K562 (cell line): ENCODE results near the gene NCOA6. TPM values are rescaled to one million over a fixed set of nuclear protein-coding genes. Genes with fewer than 3 reads are reported as not detected.

Experiments used
- ATF2 ChIP-seq: sonication (generic); formaldehyde crosslinking; IDR thresholded peaks from 2 replicates; pipeline ENCODE4 v1.8.1; 2022; ENCODE audit warnings: missing genetic modification reagents
- ATF4 ChIP-seq: fragments of 450-650 bp; formaldehyde crosslinking; IDR thresholded peaks from 2 replicates; pipeline ENCODE4 v1.4.0; 2022; ENCODE audit warnings: mild to moderate bottlenecking, moderate library complexity
- ERF ChIP-seq: fragments of 450-650 bp; formaldehyde crosslinking; IDR thresholded peaks from 2 replicates; pipeline ENCODE4 v1.4.0; 2020; ENCODE audit warnings: mild to moderate bottlenecking, mixed read lengths
- EZH2 ChIP-seq: IDR thresholded peaks from 2 replicates; pipeline ENCODE4 v1.6.1; 2012; ENCODE audit warnings: low read depth, mild to moderate bottlenecking, inconsistent platforms, low read length, borderline replicate concordance
- FOXA1 ChIP-seq: fragments of 450-650 bp; IDR thresholded peaks from 2 replicates; pipeline ENCODE4 v1.6.1; 2016; ENCODE audit warnings: mild to moderate bottlenecking, borderline replicate concordance
- GABPA ChIP-seq: fragments of 200-800 bp; sonication (Bioruptor generic); conservative IDR thresholded peaks from 2 replicates; pipeline ENCODE4 v1.6.1; 2016; ENCODE audit warnings: low read depth, missing genetic modification characterization, missing compliant biosample characterization
- HLTF ChIP-seq: fragments of 450-650 bp; IDR thresholded peaks from 2 replicates; pipeline ENCODE4 v1.6.1; 2016
- JUN ChIP-seq, 2 experiments: sonication (generic) in 1 of 2; formaldehyde crosslinking in 1 of 2; IDR thresholded peaks; 2 replicates each; pipeline versions ENCODE4 v1.6.1 to v1.8.0; 2012 to 2022; ENCODE audit warnings: borderline replicate concordance in 2 of 2, mild to moderate bottlenecking in 2 of 2, improper control_type of control experiment in 1 of 2, low read depth in 1 of 2, low read length in 1 of 2, missing genetic modification reagents in 1 of 2
- MECOM ChIP-seq: fragments of 250-450 bp; sonication (Bioruptor Pico); IDR thresholded peaks from 2 replicates; pipeline ENCODE4 v1.8.0; 2022; ENCODE audit warnings: inconsistent platforms
- MNT ChIP-seq, 2 experiments: fragments of 450-650 bp; conservative IDR thresholded peaks; 2 replicates each; pipeline ENCODE4 v1.6.1; 2017; ENCODE audit warnings: mild to moderate bottlenecking in 2 of 2, moderate library complexity in 2 of 2
- POLR2B ChIP-seq: fragments of 450-650 bp; IDR thresholded peaks from 2 replicates; pipeline ENCODE4 v1.6.1; 2018; ENCODE audit warnings: low read depth; ENCODE audit not compliant: partially characterized antibody
- POLR3G ChIP-seq: IDR thresholded peaks from 2 replicates; pipeline ENCODE4 v1.6.1; 2011; ENCODE audit not compliant: insufficient read length, insufficient replicate concordance; ENCODE audit errors: extremely low read depth
- PRPF4 ChIP-seq: fragments of 200-400 bp; formaldehyde crosslinking; IDR thresholded peaks from one replicate; pipeline ENCODE4 v1.6.1; 2017; ENCODE audit warnings: low read length, low read depth, mild to moderate bottlenecking; ENCODE audit not compliant: insufficient read depth, poor library complexity, severe bottlenecking
- SMARCA4 ChIP-seq: fragments of 450-650 bp; IDR thresholded peaks from 2 replicates; pipeline ENCODE4 v1.6.1; 2016
- SRSF3 ChIP-seq: fragments of 200-400 bp; formaldehyde crosslinking; IDR thresholded peaks from 2 replicates; pipeline ENCODE4 v1.6.1; 2016; ENCODE audit warnings: mild to moderate bottlenecking, low read length, moderate library complexity; ENCODE audit not compliant: insufficient read depth
- THAP7 ChIP-seq: fragments of 250-450 bp; sonication (Bioruptor Pico); IDR thresholded peaks from 2 replicates; pipeline ENCODE4 v1.5.0; 2021
- ZBTB1 ChIP-seq: sonication (generic); formaldehyde crosslinking; IDR thresholded peaks from 2 replicates; pipeline ENCODE4 v1.8.1; 2023; ENCODE audit warnings: missing genetic modification reagents, low read depth, mild to moderate bottlenecking, borderline replicate concordance
- ZBTB43 ChIP-seq: sonication (generic); formaldehyde crosslinking; IDR thresholded peaks from 2 replicates; pipeline ENCODE4 v1.8.0; 2023; ENCODE audit warnings: mild to moderate bottlenecking, missing genetic modification reagents
- ZBTB7A ChIP-seq: IDR thresholded peaks from 2 replicates; pipeline ENCODE4 v1.6.1; 2011; ENCODE audit warnings: low read depth, mild to moderate bottlenecking, low read length, moderate library complexity, borderline replicate concordance; ENCODE audit not compliant: control insufficient read depth
- ZNF75A ChIP-seq: fragments of 450-650 bp; formaldehyde crosslinking; IDR thresholded peaks from 2 replicates; pipeline ENCODE4 v1.4.0; 2020; ENCODE audit warnings: mild to moderate bottlenecking
- ZNF764 ChIP-seq: fragments of 250-450 bp; sonication (Bioruptor Pico); IDR thresholded peaks from 2 replicates; pipeline ENCODE4 v1.4.0; 2020; ENCODE audit warnings: low read depth, mild to moderate bottlenecking, moderate library complexity
- ZNF780A ChIP-seq: fragments of 250-450 bp; sonication (Bioruptor Pico); IDR thresholded peaks from 2 replicates; pipeline ENCODE4 v1.5.0; 2021; ENCODE audit warnings: mild to moderate bottlenecking
- polyA plus RNA-seq, 8 experiments: library from polyadenylated mRNA; depleted of rRNA in 4 of 8; stranded (reverse) in 5 of 8; unstranded in 3 of 8; fragments of >200 nt; fragmentation: Nextera tagmentation in 2 of 8; fragmentation: Illumina TruSeq in 1 of 8; extraction: Ambion mirVana in 2 of 8; extraction: Trizol in 1 of 8; gene quantifications; 2 replicates each; pipeline versions ENCODE4 v1.2.1 to v1.2.3, GENCODE V29; 2011 to 2014; ENCODE audit warnings: inconsistent platforms in 1 of 8, missing spikeins in 1 of 8
- total RNA-seq, 7 experiments: library from RNA; depleted of rRNA in 6 of 7; stranded (reverse); fragments of >200 nt in 6 of 7; fragmentation: Illumina TruSeq in 2 of 7; extraction: Trizol in 2 of 7; gene quantifications; 2 replicates each; pipeline versions ENCODE4 v1.2.1 to v1.2.3, GENCODE V29; 2011 to 2021; ENCODE audit warnings: low replicate concordance in 1 of 7

NCOA6 gene
- total and polyA plus RNA-seq, 9 of the 15 experiments (the other 6 are each of a cell fraction or from before 2014, with no cell fraction given), result 6.1 to 25.0 (median 9.5) TPM

GRCh38 chr20:34824806-34825529 is 483 bp downstream of the NCOA6 start (continued):
- TF ChIP-seq FOXA1, result no peak
- no peak for TF ChIP-seq ZNF780A (CRISPR knock-in tag)
- no peak for TF ChIP-seq ATF4 (CRISPR knock-in tag)
- TF ChIP-seq PRPF4, result no peak
- TF ChIP-seq ZBTB7A, result peak; percentile 64; the same call in 1 of the 2 replicates
- TF ChIP-seq ZNF764, result no peak
- no peak for TF ChIP-seq EZH2
- TF ChIP-seq SRSF3, result no peak
- peak; percentile 40; the same call in 1 of the 2 replicates for TF ChIP-seq ERF
- no peak for TF ChIP-seq GABPA
- TF ChIP-seq SMARCA4, result no peak
- TF ChIP-seq ZNF75A (CRISPR knock-in tag), result no peak
- TF ChIP-seq ZBTB43 (CRISPR knock-in tag), result no peak
- TF ChIP-seq ZBTB1, result no peak
- TF ChIP-seq THAP7 (CRISPR knock-in tag), result no peak
- TF ChIP-seq JUN (IDR thresholded peaks at IDR 0.05; ENCODE audit: borderline replicate concordance, low read depth, low read length), result no peak
- 0 out of 2 replicates have a peak, but pooled peaks have one; percentile 53 for TF ChIP-seq JUN (CRISPR knock-in tag; IDR thresholded peaks at IDR 0.05; ENCODE audit: borderline replicate concordance)
- TF ChIP-seq ATF2 (CRISPR knock-in tag), result no peak
- no peak for TF ChIP-seq POLR3G
- TF ChIP-seq MECOM (CRISPR knock-in tag), result no peak
- no peak for TF ChIP-seq POLR2B
- peak in 1 of 2 experiments; percentile 20; a peak in 1 of 4 replicates for TF ChIP-seq MNT (conservative IDR thresholded peaks at IDR 0.05)
- no peak for TF ChIP-seq HLTF
